Neural cell (in vitro differentiated cells): ENCODE measurements around the gene CDK2AP2. TPM values are rescaled to one million over a fixed set of nuclear protein-coding genes. Genes with fewer than 3 reads are reported as not detected.

Source experiments
- H2AFZ ChIP-seq: fragments of 200-600, 300-800 bp; sonication (generic), shearing (Covaris generic); 2 replicates; pipeline ENCODE4 v1.6.0; 2014; ENCODE audit warnings: low read depth, mild to moderate bottlenecking, antibody characterized with exemption, low read length, moderate library complexity
- H3F3A ChIP-seq: fragments of 200-600 bp; shearing (Covaris generic); 2 replicates; pipeline ENCODE4 v1.6.1; 2016; ENCODE audit warnings: mild to moderate bottlenecking, moderate library complexity, mixed read lengths, antibody characterized with exemption, low read length; ENCODE audit not compliant: insufficient read depth, poor library complexity, severe bottlenecking
- H3K27ac ChIP-seq: fragments of 200-600, 300-800 bp; sonication (generic), shearing (Covaris generic); 2 replicates; pipeline ENCODE4 v1.5.1; 2014; ENCODE audit warnings: mild to moderate bottlenecking, low read length, moderate library complexity
- H3K27me3 ChIP-seq: fragments of 300-800, 200-600 bp; sonication (generic), shearing (Covaris generic); 2 replicates; pipeline ENCODE4 v1.6.0; 2014; ENCODE audit warnings: mild to moderate bottlenecking, low read depth, low read length, moderate library complexity; ENCODE audit not compliant: insufficient read depth
- H3K36me3 ChIP-seq: fragments of 300-800, 200-600 bp; sonication (generic), shearing (Covaris generic); 2 replicates; pipeline ENCODE4 v1.5.1; 2014; ENCODE audit warnings: mild to moderate bottlenecking, antibody characterized with exemption, low read length, moderate library complexity; ENCODE audit not compliant: insufficient read depth
- H3K4me2 ChIP-seq: fragments of 300-800, 200-600 bp; sonication (generic), shearing (Covaris generic); 2 replicates; pipeline ENCODE4 v1.6.0; 2014; ENCODE audit warnings: mild to moderate bottlenecking, low read length
- H3K4me3 ChIP-seq: fragments of 300-800, 200-600 bp; sonication (generic), shearing (Covaris generic); 2 replicates; pipeline ENCODE4 v1.5.1; 2014; ENCODE audit warnings: mild to moderate bottlenecking, low read length, moderate library complexity
- H3K79me2 ChIP-seq: fragments of 200-600 bp; shearing (Covaris generic); replicated peaks from 2 replicates; pipeline ENCODE4 v1.6.0; 2014; ENCODE audit warnings: mild to moderate bottlenecking, low read length, moderate library complexity; ENCODE audit not compliant: insufficient read depth
- H3K9ac ChIP-seq: fragments of 300-800, 200-600 bp; sonication (generic), shearing (Covaris generic); 2 replicates; pipeline ENCODE4 v1.6.1; 2016; ENCODE audit warnings: mild to moderate bottlenecking, low read length, mixed read lengths
- H3K9me2 ChIP-seq: fragments of 200-600 bp; shearing (Covaris generic); 2 replicates; pipeline ENCODE4 v1.6.1; 2016; ENCODE audit warnings: mild to moderate bottlenecking, low read length, mixed read lengths; ENCODE audit not compliant: insufficient read depth
- H3K9me3 ChIP-seq: fragments of 200-600, 300-800 bp; sonication (generic), shearing (Covaris generic); 2 replicates; pipeline ENCODE4 v1.6.1; 2016; ENCODE audit warnings: mild to moderate bottlenecking, mixed run types, low read length, moderate library complexity, mixed read lengths
- H4K20me1 ChIP-seq: fragments of 200-600 bp; shearing (Covaris generic); 2 replicates; pipeline ENCODE4 v1.6.1; 2016; ENCODE audit warnings: mild to moderate bottlenecking, mixed run types; ENCODE audit not compliant: insufficient read depth
- EP300 ChIP-seq: fragments of 450-650 bp; conservative IDR thresholded peaks from 2 replicates; pipeline ENCODE4 v1.6.1; 2014; ENCODE audit warnings: antibody characterized with exemption, mild to moderate bottlenecking, moderate library complexity; ENCODE audit not compliant: poor library complexity, severe bottlenecking
- EZH2 ChIP-seq: fragments of 200-600, 300-800 bp; shearing (Covaris generic), sonication (generic); IDR thresholded peaks from 2 replicates; pipeline ENCODE4 v1.6.1; 2014; ENCODE audit warnings: antibody characterized with exemption, low read length, borderline replicate concordance, mild to moderate bottlenecking; ENCODE audit not compliant: insufficient read depth, poor library complexity, severe bottlenecking
- MXI1 ChIP-seq: fragments of 450-650 bp; conservative IDR thresholded peaks from 2 replicates; pipeline ENCODE4 v1.6.1; 2014; ENCODE audit warnings: antibody characterized with exemption, mild to moderate bottlenecking; ENCODE audit not compliant: poor library complexity, severe bottlenecking
- POLR2AphosphoS5 ChIP-seq: IDR thresholded peaks from 2 replicates; pipeline ENCODE4 v1.6.1; 2012
- RAD21 ChIP-seq: fragments of 450-650 bp; conservative IDR thresholded peaks from 2 replicates; pipeline ENCODE4 v1.6.1; 2014; ENCODE audit warnings: antibody characterized with exemption, mild to moderate bottlenecking, moderate library complexity
- SMC3 ChIP-seq: fragments of 450-650 bp; conservative IDR thresholded peaks from 2 replicates; pipeline ENCODE4 v1.6.1; 2014; ENCODE audit warnings: antibody characterized with exemption, mild to moderate bottlenecking, moderate library complexity; ENCODE audit not compliant: poor library complexity
- TAF1 ChIP-seq: IDR thresholded peaks from 2 replicates; pipeline ENCODE4 v1.6.1; 2012; ENCODE audit warnings: low read depth
- polyA plus RNA-seq: library from polyadenylated mRNA; depleted of rRNA; stranded (reverse); fragments of >200 nt; gene quantifications from 2 replicates; pipeline ENCODE4 v1.2.3, GENCODE V29; 2014
- TF ChIP-seq, protein P1 (sequence below): IDR thresholded peaks from 2 replicates; pipeline ENCODE4 v1.6.1; 2012; ENCODE audit warnings: borderline replicate concordance
- TF ChIP-seq, protein P2 (sequence below): fragments of 450-650 bp; IDR thresholded peaks from 2 replicates; pipeline ENCODE4 v1.5.1; 2014; ENCODE audit warnings: antibody characterized with exemption, mild to moderate bottlenecking, moderate library complexity; ENCODE audit not compliant: poor library complexity, severe bottlenecking

The CDK2AP2 gene
- polyA plus RNA-seq, 1 donor from 2014 or later, result 18.1 TPM

DNA sequence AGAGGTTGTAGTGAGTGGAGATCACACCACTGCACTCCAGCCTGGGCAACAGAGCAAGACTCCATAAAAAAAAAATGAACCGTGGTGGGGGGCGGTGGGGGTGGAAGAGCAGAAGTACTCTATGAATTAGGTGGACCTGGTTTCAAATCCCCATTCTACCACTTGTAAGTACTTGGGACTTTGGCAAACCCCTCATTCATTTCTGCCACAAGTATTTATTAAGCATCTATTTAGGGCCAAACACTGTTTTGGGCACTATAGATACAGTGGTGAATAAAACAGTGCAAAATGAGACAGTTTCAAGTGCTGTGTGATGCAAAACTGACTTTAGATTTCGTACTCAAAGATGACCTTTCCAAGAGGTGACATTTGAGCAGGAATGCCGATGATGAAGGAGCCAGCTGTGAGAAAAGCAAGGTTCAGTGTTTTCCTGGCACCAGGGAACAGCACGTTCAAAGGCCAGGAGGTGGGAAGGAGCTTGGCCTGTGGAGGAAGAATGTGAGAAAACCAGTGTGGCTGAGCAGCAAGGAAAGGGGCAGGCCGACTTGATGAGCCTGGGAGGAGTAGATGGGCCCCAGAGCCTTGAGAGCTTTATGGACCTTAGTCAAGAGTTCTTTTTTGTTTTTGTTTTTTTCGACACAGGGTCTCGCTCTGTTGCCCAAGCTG, 37.5 kb downstream of the CDK2AP2 start:
- no peak overlapping the region for H3K9ac ChIP-seq
- no peaks in the 10 kb centered on the region for H4K20me1 ChIP-seq
- no peak overlapping the region for H3K4me3 ChIP-seq
- H3K36me3 ChIP-seq, result no peaks in the 10 kb centered on the region
- H3K79me2 ChIP-seq, result no peaks in the 10 kb centered on the region
- H3K9me3 ChIP-seq, result no peaks in the 10 kb centered on the region
- no peak overlapping the region for H3K27ac ChIP-seq
- H2AFZ ChIP-seq, result no peak overlapping the region
- H3K9me2 ChIP-seq, result no peaks in the 10 kb centered on the region
- no peak overlapping the region for H3K4me2 ChIP-seq
- no peaks in the 10 kb centered on the region for H3F3A ChIP-seq
- TF ChIP-seq, protein P1, sequence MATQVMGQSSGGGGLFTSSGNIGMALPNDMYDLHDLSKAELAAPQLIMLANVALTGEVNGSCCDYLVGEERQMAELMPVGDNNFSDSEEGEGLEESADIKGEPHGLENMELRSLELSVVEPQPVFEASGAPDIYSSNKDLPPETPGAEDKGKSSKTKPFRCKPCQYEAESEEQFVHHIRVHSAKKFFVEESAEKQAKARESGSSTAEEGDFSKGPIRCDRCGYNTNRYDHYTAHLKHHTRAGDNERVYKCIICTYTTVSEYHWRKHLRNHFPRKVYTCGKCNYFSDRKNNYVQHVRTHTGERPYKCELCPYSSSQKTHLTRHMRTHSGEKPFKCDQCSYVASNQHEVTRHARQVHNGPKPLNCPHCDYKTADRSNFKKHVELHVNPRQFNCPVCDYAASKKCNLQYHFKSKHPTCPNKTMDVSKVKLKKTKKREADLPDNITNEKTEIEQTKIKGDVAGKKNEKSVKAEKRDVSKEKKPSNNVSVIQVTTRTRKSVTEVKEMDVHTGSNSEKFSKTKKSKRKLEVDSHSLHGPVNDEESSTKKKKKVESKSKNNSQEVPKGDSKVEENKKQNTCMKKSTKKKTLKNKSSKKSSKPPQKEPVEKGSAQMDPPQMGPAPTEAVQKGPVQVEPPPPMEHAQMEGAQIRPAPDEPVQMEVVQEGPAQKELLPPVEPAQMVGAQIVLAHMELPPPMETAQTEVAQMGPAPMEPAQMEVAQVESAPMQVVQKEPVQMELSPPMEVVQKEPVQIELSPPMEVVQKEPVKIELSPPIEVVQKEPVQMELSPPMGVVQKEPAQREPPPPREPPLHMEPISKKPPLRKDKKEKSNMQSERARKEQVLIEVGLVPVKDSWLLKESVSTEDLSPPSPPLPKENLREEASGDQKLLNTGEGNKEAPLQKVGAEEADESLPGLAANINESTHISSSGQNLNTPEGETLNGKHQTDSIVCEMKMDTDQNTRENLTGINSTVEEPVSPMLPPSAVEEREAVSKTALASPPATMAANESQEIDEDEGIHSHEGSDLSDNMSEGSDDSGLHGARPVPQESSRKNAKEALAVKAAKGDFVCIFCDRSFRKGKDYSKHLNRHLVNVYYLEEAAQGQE, result no peak
- TF ChIP-seq, protein P2, sequence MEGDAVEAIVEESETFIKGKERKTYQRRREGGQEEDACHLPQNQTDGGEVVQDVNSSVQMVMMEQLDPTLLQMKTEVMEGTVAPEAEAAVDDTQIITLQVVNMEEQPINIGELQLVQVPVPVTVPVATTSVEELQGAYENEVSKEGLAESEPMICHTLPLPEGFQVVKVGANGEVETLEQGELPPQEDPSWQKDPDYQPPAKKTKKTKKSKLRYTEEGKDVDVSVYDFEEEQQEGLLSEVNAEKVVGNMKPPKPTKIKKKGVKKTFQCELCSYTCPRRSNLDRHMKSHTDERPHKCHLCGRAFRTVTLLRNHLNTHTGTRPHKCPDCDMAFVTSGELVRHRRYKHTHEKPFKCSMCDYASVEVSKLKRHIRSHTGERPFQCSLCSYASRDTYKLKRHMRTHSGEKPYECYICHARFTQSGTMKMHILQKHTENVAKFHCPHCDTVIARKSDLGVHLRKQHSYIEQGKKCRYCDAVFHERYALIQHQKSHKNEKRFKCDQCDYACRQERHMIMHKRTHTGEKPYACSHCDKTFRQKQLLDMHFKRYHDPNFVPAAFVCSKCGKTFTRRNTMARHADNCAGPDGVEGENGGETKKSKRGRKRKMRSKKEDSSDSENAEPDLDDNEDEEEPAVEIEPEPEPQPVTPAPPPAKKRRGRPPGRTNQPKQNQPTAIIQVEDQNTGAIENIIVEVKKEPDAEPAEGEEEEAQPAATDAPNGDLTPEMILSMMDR, result no peak
- TF ChIP-seq TAF1 (no peak), POLR2AphosphoS5 (no peak), MXI1 (no peak), RAD21 (no peak), EP300 (no peak), EZH2 (no peak), SMC3 (no peak)
- H3K27me3 ChIP-seq, result no peaks in the 10 kb centered on the region

DNA sequence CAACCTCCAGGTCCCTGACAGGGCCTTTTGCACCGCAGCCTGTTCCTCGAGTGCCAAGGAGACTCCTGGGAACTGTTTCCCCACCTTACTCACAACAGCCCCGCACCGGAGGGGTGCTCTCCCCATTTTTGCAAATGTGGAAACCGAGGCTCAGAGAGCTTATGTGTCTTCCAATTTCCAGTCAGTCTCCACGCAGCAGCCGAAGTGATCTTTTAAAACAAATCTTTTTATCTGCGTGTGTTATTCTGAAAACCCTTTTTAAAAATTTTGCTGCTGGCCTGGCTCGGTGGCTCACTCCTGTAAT, 38.5 kb downstream of the CDK2AP2 start:
- no peaks in the 10 kb centered on the region for H3K9me2 ChIP-seq
- peak; percentile 11 for TF ChIP-seq SMC3
- TF ChIP-seq, protein P2, result peak; percentile 4
- TF ChIP-seq EZH2, result no peak
- H3K4me2 ChIP-seq, result peak overlapping the region; percentile 48
- H3K4me3 ChIP-seq, result peak overlapping the region; percentile 95
- peak overlapping the region; percentile 67 for H3K9ac ChIP-seq
- H4K20me1 ChIP-seq, result no peaks in the 10 kb centered on the region
- H2AFZ ChIP-seq, result peak overlapping the region; percentile 48
- peak overlapping the region; percentile 68 for H3K27ac ChIP-seq
- no peaks in the 10 kb centered on the region for H3F3A ChIP-seq
- no peaks in the 10 kb centered on the region for H3K79me2 ChIP-seq
- H3K36me3 ChIP-seq, result no peaks in the 10 kb centered on the region
- H3K9me3 ChIP-seq, result no peaks in the 10 kb centered on the region
- no peaks in the 10 kb centered on the region for H3K27me3 ChIP-seq
